ENCODE measurements around the gene IRAK1.

IRAK1 gene

DNA sequence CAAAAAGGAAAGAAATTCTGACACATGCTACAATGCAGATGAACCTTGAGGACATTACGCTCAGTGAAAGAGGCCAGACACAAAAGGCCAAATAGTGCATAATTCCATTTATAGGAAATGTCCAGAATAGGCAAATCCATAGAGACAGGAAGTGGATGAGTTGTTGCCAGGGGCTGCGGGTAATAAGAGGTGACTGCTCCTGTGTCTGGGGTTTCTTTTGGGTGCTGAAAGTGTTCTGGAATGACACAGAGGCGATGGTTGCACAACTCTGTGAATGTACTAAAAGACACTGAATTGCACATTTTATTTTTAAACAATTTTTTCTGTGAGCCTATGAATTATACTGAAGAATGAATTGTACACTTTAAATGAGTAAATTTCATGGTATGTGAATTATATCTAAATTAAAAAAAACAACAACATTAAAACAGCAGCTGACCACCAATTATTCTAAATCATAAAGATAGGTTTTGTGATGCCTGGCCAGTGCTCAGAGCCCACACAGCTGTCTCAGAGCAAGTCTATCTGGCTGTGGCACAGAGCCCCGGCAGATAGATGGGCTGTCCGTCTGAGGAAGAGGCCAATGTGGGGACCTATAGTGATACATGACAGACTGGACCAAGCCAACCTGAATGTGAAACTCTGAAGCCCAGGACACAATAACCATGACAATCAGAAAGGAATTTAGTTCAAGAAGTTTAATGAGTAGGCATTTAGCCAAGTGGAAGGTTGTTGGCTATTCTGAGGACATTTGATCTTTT, 23.5 kb upstream of the IRAK1 start:
- DNase-seq (ENCODE audit: extremely low spot score, insufficient read length, low read depth) (no peak), FAIRE-seq (no peak)

DNA sequence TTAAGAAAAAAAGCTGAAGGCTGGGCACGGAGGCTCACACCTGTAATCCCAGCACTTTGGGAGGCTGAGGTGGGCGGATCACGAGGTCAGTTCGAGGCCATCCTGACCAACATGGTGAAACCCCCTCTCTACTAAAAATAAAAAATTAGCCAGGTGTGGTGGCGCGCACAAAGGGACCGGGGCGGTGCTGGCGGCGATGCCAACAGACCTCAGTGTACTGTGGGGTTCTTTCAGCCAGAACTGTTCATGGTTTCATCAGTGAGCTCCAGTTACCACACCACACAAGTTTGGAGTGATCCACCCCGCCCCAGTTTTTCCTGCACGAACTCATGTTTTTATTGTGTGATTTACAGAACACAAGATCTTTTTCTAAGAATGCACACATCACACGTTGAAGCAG, 21.2 kb upstream of the IRAK1 start:
- DNase-seq (ENCODE audit: extremely low spot score, insufficient read length, low read depth): no peak
- no peak for FAIRE-seq

DNA sequence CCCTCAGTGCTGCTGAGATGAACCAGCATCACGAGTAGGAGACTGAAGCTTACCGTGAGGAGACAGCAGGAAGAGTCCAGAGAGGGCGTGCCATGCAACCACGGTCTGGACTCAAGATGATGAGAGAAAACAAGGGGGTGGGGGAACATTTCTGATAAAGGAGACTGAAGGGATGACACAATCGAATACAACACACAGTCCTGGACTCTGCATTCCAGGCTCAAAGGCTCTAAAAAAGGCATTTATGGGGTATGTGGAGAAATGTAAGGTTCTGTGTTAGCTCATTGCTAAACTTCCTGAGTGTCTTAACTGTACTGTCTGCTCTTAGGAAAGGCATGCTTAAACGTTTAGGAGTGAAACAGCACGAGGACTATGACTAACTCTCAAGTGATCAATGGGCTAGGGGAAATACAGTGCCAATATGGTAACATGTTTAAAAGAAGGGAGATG, 20.6 kb upstream of the IRAK1 start:
- FAIRE-seq (peak; percentile 65), DNase-seq (ENCODE audit: extremely low spot score, insufficient read length, low read depth) (no peak)

DNA sequence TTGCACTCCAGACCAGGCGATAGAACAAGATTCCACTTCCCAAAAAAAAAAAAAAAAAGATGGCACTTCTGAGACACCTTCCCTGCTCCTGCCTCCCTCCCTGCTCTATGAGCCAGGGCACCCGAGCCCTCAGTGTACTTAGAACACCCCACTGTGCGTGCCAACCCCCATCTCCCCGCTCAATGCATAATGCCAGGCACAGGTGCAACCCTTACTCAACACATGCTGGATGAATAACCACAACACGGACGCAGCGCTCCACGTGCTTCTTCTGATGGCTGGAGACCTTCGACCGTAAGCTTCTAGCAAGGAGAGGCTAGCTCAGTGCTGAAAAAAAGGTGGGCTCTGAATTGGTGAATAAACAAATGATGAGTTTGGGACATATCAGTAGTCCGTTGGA, 19.9 kb upstream of the IRAK1 start:
- FAIRE-seq: no peak

DNA sequence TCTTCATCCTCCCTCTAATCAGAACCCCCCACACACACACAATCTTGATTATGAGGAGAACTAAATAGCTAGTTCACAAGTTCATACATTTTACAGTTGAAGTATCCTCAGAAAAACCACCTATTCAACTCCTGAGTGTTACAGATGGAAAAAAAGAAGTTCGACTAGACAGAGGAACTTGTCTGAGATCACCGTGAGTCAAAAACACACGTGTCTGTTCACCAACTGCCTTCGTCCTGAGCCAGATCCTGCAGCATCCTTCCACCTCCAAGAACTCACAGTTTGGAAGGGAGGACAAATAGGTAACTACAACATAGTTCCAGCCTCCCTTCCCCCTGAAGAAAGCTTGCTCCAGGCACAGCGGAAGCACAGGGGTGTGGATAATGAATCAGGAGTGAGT, 19.0 kb upstream of the IRAK1 start:
- no peak for DNase-seq (ENCODE audit: extremely low spot score, insufficient read length, low read depth)
- no peak for FAIRE-seq

More for the DNA sequence above, 19.9 kb upstream of the IRAK1 start:
- DNase-seq (ENCODE audit: extremely low spot score, insufficient read length, low read depth): no peak

DNA sequence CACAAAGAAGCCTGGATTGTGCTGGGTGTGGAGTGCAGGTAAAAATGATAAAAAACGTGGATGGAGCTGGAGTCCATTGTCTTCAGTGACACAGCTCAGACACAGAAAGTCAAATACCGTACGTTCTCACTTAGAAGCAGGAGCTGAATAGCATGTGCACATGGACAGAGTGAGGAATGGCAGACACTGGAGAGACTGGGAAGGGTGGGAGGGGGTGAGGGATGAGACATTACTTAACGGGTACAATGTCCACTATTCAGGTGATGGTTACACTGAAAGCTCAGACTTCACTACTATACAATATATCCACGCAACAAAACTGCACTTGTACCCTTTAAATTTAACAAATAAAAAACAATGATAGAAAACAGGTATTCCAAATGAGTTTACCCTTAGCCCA, 18.1 kb upstream of the IRAK1 start:
- FAIRE-seq (no peak), DNase-seq (ENCODE audit: extremely low spot score, insufficient read length, low read depth) (no peak)

DNA sequence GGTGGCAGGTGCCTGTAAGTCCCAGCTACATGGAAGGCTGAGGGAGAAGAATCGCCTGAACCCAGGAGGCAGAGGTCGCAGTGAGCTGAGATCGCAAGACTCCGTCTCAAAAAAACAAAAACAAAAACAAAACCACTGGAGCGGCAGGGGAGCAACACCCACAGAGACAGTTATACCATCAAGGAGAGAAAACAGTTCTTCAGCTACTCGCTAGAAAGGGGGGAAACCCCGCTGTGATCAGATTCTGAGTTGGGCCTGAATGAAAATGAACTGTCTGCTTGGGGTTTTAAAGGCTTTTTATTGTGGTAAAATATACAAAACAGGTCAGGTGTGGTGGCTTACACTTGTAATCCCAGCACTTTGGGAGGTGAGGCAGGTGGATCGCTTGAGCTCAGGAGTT, 16.8 kb upstream of the IRAK1 start:
- FAIRE-seq: peak; percentile 48
- DNase-seq (ENCODE audit: extremely low spot score, insufficient read length, low read depth): no peak

DNA sequence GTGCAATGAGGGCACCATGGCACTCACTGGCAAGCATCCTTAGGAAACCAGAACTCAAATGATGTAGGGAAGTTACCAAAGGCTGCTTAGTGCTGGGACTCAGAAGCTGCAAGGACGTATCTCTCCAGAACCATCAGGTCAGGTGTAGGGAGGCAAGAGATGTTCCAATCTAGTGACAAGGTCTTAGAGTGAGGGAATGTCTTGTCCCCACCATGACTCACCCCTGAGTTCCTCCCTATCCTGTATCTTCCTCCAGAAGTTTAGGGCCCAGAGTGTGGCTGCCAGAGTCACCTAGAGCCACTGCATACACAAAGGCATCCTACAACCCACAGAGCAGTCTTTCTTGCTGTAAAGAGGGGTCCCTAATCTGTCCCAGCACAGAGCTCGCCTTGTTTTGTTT, 14.1 kb upstream of the IRAK1 start:
- DNase-seq (ENCODE audit: extremely low spot score, insufficient read length, low read depth) (no peak), FAIRE-seq (no peak)

DNA sequence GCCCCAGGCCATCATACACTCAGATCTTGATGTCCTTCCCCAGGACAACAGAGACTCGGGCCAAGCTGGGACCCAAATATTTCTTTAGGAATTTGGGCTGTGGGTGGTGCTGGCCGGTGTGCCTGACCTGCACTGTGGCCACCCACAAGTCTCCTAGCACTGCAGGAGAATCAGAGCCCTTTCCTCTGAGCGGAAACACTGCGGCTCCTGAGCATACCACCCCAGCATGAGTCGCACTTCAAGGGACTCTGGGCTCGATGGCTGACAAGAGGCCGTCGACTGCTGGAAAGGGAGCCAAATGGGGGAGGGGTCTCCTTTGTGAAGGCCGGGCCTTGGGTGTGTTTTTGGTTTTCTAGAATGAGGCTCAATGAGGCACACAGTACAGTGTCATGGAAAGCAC, 13.0 kb upstream of the IRAK1 start:
- no peak for FAIRE-seq

DNA sequence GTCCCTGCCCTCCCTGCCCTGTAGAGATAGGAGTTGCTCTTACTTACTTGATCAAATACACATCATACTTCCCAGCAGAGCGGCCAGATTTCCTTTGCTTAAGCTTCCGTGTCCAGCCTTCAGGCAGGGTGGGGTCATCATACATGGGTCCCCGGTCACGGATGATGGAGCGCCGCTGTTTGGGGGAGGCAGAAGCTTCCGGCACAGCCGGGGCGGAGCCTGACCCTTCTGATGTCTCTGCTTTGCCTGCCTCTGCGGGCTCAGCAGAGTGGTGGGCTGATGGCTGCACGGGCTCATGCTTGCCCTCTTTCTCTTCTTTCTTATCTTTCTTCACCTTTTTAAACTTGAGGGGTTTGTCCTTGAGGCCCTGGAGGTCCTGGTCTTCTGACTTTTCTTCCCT, 12.5 kb upstream of the IRAK1 start:
- FAIRE-seq: no peak
- no peak for DNase-seq (ENCODE audit: extremely low spot score, insufficient read length, low read depth)

More for the DNA sequence above, 13.0 kb upstream of the IRAK1 start:
- DNase-seq (ENCODE audit: extremely low spot score, insufficient read length, low read depth): no peak

DNA sequence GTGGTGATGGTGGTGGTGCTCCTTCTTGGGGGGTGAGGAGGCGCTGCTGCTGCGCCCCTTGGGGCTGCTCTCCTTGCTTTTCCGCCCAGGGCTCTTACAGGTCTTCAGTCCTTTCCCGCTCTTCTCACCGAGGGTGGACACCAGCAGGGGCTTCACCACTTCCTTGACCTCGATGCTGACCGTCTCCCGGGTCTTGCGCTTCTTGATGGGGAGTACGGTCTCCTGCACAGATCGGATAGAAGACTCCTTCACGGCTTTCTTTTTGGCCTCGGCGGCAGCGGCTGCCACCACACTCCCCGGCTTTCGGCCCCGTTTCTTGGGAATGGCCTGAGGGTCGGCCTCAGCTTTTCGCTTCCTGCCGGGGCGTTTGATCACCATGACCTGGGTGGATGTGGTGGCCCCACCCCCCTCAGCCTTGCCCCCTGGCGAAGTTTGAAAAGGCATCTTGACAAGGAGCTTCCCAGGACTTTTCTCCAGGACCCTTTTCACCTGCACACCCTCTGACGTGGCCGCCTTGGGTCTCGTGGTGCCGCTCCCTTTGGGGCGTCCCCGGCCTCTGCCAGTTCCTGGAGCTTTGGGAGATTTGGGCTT, 11.1 kb upstream of the IRAK1 start:
- no peak for FAIRE-seq
- no peak for DNase-seq (ENCODE audit: extremely low spot score, insufficient read length, low read depth)

DNA sequence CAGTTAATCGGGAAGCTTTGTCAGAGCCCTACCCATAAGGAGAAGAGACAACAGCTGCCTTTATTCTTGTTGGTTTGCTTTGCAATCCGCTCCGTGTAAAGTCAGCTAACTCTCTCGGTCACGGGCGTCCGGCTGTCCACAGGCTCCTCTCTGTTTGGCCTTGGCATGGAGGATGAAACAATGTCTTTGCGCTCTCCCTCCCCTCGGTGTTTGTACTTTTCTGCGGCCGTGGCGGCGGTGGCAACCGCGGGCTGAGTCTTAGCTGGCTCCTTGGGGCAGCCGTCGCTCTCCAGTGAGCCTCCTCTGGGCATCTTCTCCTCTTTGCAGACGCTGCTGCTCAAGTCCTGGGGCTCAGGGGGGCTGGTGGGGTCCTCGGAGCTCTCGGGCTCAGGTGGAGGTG, 10.6 kb upstream of the IRAK1 start:
- no peak for FAIRE-seq
- no peak for DNase-seq (ENCODE audit: extremely low spot score, insufficient read length, low read depth)

DNA sequence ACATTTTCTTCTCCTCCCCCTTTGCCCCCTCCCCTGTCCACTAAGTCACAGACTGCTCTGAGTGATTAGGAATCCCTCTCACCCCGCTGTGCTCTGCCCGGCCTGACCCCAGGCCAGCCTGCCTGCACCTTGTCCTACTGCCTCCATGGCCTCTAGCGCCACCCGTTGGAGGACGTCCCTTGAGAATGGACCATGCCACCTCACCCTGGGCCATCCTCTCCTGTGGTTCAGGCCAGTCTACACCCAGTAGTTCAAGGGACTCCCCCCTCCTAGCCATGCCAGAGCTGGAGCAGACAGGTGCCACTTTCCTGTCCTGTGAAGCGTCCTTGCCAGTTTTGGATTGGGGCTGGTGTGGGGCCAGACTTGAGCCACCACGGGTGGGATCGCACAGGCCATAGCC, 9.7 kb upstream of the IRAK1 start:
- DNase-seq (ENCODE audit: extremely low spot score, insufficient read length, low read depth) (no peak), FAIRE-seq (no peak)

DNA sequence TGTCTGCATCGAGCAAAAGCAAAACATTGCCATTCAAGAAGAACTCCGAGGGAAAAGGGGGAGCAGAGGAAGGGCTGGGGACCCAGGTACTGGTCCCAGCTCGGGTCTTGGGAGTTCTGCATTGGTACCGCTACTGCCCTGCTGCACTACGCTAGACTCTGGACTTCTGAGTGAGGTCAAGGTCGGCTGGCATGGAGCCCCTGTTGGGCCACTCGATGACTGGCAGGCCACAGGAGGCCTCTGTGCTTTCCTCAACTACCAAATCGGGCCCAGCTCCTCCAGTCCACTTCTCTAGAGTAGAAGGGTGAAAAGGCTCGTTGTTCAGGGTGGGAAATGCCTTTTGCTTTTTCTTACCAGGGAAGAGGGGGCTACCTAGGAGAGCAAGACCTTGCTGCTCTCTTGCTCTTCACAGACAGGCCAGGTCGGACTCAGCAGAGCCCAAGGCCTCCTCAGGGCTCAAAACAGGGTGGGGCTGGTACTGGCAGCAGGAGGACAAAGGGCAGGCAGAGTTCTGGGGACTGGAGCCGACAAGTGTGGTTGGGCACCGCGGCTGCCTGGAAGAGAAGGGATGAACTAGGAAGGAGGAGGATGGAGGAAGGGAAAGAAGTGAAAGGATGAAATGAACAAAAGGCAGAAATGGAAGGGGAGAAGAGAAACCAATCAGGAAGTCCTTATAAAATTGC, 8.9 kb upstream of the IRAK1 start:
- FAIRE-seq: no peak
- no peak for DNase-seq (ENCODE audit: extremely low spot score, insufficient read length, low read depth)

DNA sequence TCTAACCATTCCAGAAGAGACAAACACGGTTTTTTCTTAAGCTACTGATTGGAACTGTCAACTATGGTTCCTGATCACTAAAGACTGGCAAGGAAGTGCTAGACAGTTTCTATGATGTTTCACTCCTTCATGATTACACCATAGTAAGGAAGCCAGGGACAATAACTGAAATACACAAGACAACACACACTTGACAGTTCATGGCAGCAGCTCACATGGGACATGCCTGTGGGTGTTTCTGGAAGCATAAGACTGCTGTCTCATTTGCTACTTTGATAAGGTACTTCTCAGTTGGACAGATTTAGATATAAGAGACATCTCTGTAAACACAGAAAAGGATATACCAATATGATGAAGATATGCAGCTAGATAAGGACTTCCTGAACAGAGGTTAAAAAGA, 8.3 kb upstream of the IRAK1 start:
- FAIRE-seq (peak; percentile 9), DNase-seq (ENCODE audit: extremely low spot score, insufficient read length, low read depth) (no peak)

DNA sequence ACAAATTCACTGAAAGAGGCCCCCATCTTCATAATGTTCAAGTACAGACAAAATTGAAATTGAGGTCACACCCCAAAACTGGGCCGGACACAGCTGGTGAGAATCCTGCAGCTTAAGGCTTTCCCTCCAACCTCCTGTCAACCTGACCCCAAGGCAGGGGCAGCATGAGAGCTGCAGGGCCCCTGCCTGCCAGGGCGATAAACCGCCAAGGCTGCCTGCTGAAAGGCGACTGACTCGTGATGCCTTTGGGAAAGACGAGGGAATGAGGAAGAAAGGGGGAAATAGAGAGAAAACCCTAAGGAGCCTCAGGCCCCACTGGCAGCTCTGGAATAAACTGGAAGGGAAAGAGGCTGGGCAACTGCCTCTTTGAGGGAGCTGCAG, 7.3 kb upstream of the IRAK1 start:
- no peak for DNase-seq (ENCODE audit: extremely low spot score, insufficient read length, low read depth)
- FAIRE-seq: no peak

DNA sequence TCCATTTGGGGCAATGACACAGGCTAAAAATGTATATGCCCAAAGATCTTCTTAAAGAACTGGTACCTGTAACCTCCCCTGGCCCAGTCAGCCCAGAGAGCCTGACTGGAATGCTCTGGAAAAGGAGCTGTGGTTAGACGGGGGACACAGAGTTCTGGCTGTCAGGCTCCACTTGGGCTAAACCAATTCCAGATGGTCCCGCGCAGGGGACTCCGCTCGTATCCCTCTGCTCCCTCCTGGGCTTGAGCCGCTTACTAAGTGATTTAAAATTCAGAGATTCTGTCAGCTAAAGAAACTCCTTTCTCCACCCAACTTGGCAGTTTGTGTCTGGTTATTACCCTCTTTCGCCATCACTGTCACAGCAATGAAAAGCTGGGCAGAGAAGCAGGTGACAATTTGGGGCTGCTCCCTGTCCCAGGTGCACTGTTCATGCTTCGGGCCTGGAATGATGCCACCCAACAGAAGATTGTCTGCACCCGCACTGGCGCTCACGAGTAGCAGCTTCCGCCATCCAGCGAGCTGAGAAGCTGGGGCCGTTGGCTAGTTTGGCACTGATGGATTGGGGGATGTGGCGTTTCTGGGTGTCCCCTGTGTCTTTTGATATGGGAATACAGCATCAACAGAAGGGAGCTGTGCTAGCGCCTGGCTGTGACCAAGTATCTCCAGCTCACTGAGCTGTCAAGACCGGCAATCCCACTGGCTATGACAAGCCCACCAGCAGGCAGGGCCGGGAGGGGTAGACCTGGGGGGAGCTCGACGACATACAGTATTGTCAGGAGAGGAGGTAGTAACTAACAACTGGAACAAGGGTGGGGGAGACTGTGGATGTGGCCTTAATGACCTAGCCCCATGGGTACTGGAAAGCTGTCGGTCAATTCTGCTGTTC, 6.7 kb upstream of the IRAK1 start:
- FAIRE-seq (no peak), DNase-seq (ENCODE audit: extremely low spot score, insufficient read length, low read depth) (no peak)

DNA sequence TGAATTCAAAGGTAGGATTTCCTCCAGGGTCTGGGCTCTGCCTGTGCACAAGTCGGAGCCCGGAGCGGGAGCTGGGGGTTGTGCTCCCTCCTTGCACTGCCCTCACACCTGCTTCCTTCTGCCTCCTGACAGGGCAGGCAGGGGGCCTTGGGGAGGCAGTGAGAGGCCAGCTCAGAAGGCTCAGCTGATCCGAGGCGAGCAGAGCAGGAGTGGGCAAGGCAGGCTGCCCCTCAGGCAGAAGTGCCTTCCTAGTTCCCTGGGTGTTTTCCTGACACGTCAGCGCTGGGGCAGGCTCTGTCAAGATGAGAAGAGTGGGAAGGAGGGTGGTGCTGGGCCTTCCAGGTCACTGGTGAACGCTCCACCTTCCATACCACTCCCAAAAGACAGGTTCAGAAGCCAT, 5.5 kb upstream of the IRAK1 start:
- DNase-seq (ENCODE audit: extremely low spot score, insufficient read length, low read depth): no peak
- FAIRE-seq: no peak

DNA sequence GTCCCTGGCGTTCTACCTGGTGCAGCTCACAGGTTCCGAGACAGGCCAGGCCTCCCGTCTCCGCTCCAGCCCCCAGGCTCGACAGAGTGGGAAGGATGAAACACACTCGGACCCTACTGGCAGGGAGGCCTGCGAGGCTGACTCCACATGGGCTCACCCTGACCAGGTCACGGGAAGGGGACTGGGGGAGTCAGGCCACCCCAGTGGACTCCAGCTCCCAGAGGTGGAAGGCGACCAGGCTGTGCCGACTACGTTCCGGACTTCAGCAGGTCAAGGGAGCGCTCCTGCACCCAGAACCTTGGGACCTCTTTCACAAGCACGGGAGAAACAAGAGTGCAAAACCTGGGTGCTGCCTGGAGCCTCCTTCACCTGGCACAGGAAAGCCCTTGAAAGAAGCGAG, 4.6 kb upstream of the IRAK1 start:
- FAIRE-seq (no peak), DNase-seq (ENCODE audit: extremely low spot score, insufficient read length, low read depth) (no peak)

DNA sequence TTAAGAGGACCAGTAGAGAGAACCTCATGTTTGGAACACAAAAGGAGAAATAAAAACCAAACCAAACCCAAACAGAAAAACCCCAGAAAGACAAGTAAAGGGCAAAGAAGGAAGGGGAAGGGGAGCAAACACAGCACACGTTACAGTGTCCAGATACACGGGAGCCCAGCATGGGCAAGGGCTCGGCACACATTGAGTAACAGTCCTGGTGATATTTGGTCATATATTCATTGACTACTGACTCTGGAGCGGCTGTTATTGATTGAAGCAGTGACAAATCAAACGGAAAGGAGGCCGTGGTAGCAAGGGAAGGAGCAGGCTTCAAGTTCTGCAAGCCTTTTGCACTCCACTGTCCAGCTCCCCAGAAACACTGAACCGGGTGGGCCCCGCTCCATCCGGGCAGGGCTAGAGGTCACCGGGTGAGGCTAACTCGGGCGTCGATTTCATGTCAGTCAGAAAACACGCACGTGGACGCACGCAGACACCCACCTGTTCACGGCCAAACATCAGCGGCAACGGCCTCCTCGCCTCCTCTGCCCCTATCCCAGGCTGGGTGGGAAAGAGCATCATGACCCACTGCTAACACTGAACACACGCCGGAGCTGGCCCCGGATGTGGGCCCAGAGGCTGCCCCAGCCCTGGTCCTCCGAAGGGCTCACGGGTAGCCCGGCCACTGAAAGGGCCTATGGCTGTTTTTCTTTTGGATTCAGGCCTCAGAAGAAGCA, 3.7 kb upstream of the IRAK1 start:
- DNase-seq (ENCODE audit: extremely low spot score, insufficient read length, low read depth) (no peak), FAIRE-seq (no peak)
